GM18907 (cell line): ENCODE data around the gene GREB1.

Source experiments
- ATAC-seq: cut with Tn5 transposase; IDR thresholded peaks from one replicate; pipeline ENCODE4 v1.9.1; 2021; ENCODE audit warnings: mild to moderate bottlenecking, moderate library complexity; ENCODE audit not compliant: unreplicated experiment

Gene GREB1

GRCh38 chr2:11578986-11579774 lies 45.3 kb downstream of the GREB1 start:
- no peak for ATAC-seq

- ATAC-seq, result no peak
Observed at GRCh38 chr2:11579867-11580659, 46.2 kb downstream of the GREB1 start.

- ATAC-seq, result no peak
Observed at GRCh38 chr2:11580697-11581096, 46.9 kb downstream of the GREB1 start.

GRCh38 chr2:11581124-11581796 lies 47.4 kb downstream of the GREB1 start:
- no peak for ATAC-seq

GRCh38 chr2:11581797-11582611 lies 48.2 kb downstream of the GREB1 start:
- no peak for ATAC-seq

- ATAC-seq, result no peak
Observed at GRCh38 chr2:11582612-11582861, 48.7 kb downstream of the GREB1 start.

GRCh38 chr2:11582862-11583752 lies 49.3 kb downstream of the GREB1 start:
- no peak for ATAC-seq

- peak; percentile 70 for ATAC-seq
Observed at GRCh38 chr2:11583840-11584524, 50.1 kb downstream of the GREB1 start.

- ATAC-seq, result no peak
Observed at GRCh38 chr2:11584525-11585056, 50.7 kb downstream of the GREB1 start.

GRCh38 chr2:11585071-11585470 lies 51.2 kb downstream of the GREB1 start:
- no peak for ATAC-seq

- ATAC-seq, result no peak
Observed at GRCh38 chr2:11588228-11589110, 54.6 kb downstream of the GREB1 start.

GRCh38 chr2:11589316-11589940 lies 55.6 kb downstream of the GREB1 start:
- ATAC-seq, result no peak

- no peak for ATAC-seq
Observed at GRCh38 chr2:11590193-11590592, 56.3 kb downstream of the GREB1 start.

GRCh38 chr2:11591091-11591490 lies 57.2 kb downstream of the GREB1 start:
- ATAC-seq, result no peak

- ATAC-seq, result no peak
Observed at GRCh38 chr2:11592671-11593574, 59.1 kb downstream of the GREB1 start.

- ATAC-seq, result no peak
Observed at GRCh38 chr2:11596801-11597200, 63.0 kb downstream of the GREB1 start.
